ENCODE measurements around the gene FCRL1.

GRCh38 chr1:157751283-157751682 is 68.6 kb downstream of the FCRL1 start:
- TF ChIP-seq CTCF (IDR thresholded peaks at IDR 0.05) (no peak), EP300 (IDR thresholded peaks at IDR 0.05; ENCODE audit: low read depth) (no peak), POLR2A (IDR thresholded peaks at IDR 0.05) (no peak), POLR2AphosphoS5 (IDR thresholded peaks at IDR 0.05) (no peak)
